ENCODE data around the gene EVPL. TPM values are rescaled to one million over a fixed set of nuclear protein-coding genes. Genes with fewer than 3 reads are reported as not detected.

EVPL gene
- total and polyA plus RNA-seq, 2 of the 13 experiments (the other 11 are each of a cell fraction or from before 2014, with no cell fraction given) = 2.1 to 8.2 TPM

- TF ChIP-seq ZNF274 (CRISPR knock-in tag; IDR thresholded peaks at IDR 0.05) = no peak
- TF ChIP-seq GTF3A (CRISPR knock-in tag; conservative IDR thresholded peaks at IDR 0.05) = no peak
- no peak for TF ChIP-seq PRMT3 (CRISPR knock-in tag; IDR thresholded peaks at IDR 0.05; ENCODE audit: borderline replicate concordance, low read depth)
- no peak for TF ChIP-seq SYNCRIP (IDR thresholded peaks at IDR 0.05; ENCODE audit: insufficient read depth, low read depth, low read length)
Observed at GRCh38 chr17:76048025-76048605, 21.0 kb upstream of the EVPL start (continued).

- H3K27me3 ChIP-seq (ENCODE audit: control insufficient read depth in 1 of 2, insufficient read depth in 2 of 2, low read length in 2 of 2) = no peaks in the 10 kb centered on the region
- in situ Hi-C loops (cut with HindIII; ENCODE audit: extremely low pct_ligation_motif_present, low pct_unique_long_range_greater_than_20kb) (no loop called here), intact Hi-C loops (cut with micrococcal nuclease; ENCODE audit: unreplicated experiment) (no loop called here)
- H3K27ac ChIP-seq (ENCODE audit: extremely low read length, insufficient read depth, low read length) = no peak overlapping the region
- no peaks in the 10 kb centered on the region for H4K20me1 ChIP-seq (ENCODE audit: insufficient read depth, low read length)
- no peak for ATAC-seq
- WGBS (ENCODE audit: low lambda C conversion rate) = over 99% methylated on average over 8 of the region's 8 CpGs
- CTCF ChIA-PET (ENCODE audit: low intra/inter-chr PET ratio, low total read pairs) = no interaction called here
- no peak overlapping the region for H3K9ac ChIP-seq (ENCODE audit: insufficient read depth, low read depth, low read length)
- no peak overlapping the region for H3K4me3 ChIP-seq (replicated peaks in 1 of 3; ENCODE audit: insufficient read depth in 1 of 3, low read depth in 2 of 3, low read length in 3 of 3)
- no peak for DNase-seq (ENCODE audit: low spot score)
- no peak overlapping the region for H2AFZ ChIP-seq (ENCODE audit: low read length)
- FAIRE-seq = no peak
- TF ChIP-seq HNRNPK (IDR thresholded peaks at IDR 0.05; ENCODE audit: low read depth, low read length, poor library complexity, severe bottlenecking) (no peak), GLMP (CRISPR knock-in tag; IDR thresholded peaks at IDR 0.05; ENCODE audit: borderline replicate concordance) (no peak)
- no peaks in the 10 kb centered on the region for H3K79me2 ChIP-seq (ENCODE audit: insufficient read depth, low read length)
- no peaks in the 10 kb centered on the region for H3K4me1 ChIP-seq (ENCODE audit: insufficient read depth, low read length)
- no peaks in the 10 kb centered on the region for H3K9me3 ChIP-seq (ENCODE audit: low read length)
- peaks cover 62 to 94% of the 10 kb centered on the region in 2 experiments for H3K36me3 ChIP-seq (replicated peaks in 1 of 2; ENCODE audit: control insufficient read depth in 1 of 2, insufficient read depth in 2 of 2, low read length in 2 of 2)
- H3K4me2 ChIP-seq (ENCODE audit: low read depth, low read length) = no peak overlapping the region
- POLR2A ChIA-PET = interaction anchor here (0.6 to 0.9 kb wide), 2 partner anchors 17 to 266 kb away, joined by 3 read pairs; no protein-coding TSS in a partner anchor
- BruUV-seq (replicated peaks) = no TSS peak
Observed at GRCh38 chr17:76046064-76046463, 19.0 kb upstream of the EVPL start.

All from HepG2 (cell line).